ENCODE measurements around the gene ALKBH6.
A peak's percentile ranks its signal among the peaks of the same experiment; 100 is the strongest.

Gene ALKBH6

DNA sequence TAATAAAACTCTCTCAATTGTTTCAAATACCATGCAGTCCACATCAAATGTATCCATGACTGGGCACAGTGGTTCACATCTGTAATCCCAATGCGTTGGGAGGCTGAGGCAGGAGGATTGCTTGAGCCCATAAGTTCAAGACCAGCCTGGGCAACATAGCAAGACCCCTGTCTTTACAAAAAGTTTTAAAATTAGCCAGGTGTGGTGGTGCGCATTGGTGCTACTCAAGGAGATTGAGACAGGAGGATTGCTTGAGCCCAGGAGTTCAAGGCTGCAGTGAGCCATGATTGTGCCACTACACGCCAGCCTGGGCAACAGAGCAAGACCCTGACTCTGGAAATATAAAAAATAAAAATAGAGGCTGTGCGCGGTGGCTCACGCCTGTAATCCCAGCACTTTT lies 13.7 kb upstream of the ALKBH6 start:
- DNase-seq (ENCODE audit: low read depth), result no peak
- no peak overlapping the region for H3K4me3 ChIP-seq (ENCODE audit: low read length)
- TF ChIP-seq, protein P1, sequence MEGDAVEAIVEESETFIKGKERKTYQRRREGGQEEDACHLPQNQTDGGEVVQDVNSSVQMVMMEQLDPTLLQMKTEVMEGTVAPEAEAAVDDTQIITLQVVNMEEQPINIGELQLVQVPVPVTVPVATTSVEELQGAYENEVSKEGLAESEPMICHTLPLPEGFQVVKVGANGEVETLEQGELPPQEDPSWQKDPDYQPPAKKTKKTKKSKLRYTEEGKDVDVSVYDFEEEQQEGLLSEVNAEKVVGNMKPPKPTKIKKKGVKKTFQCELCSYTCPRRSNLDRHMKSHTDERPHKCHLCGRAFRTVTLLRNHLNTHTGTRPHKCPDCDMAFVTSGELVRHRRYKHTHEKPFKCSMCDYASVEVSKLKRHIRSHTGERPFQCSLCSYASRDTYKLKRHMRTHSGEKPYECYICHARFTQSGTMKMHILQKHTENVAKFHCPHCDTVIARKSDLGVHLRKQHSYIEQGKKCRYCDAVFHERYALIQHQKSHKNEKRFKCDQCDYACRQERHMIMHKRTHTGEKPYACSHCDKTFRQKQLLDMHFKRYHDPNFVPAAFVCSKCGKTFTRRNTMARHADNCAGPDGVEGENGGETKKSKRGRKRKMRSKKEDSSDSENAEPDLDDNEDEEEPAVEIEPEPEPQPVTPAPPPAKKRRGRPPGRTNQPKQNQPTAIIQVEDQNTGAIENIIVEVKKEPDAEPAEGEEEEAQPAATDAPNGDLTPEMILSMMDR (conservative IDR thresholded peaks at IDR 0.05; ENCODE audit: low read length), result no peak

DNA sequence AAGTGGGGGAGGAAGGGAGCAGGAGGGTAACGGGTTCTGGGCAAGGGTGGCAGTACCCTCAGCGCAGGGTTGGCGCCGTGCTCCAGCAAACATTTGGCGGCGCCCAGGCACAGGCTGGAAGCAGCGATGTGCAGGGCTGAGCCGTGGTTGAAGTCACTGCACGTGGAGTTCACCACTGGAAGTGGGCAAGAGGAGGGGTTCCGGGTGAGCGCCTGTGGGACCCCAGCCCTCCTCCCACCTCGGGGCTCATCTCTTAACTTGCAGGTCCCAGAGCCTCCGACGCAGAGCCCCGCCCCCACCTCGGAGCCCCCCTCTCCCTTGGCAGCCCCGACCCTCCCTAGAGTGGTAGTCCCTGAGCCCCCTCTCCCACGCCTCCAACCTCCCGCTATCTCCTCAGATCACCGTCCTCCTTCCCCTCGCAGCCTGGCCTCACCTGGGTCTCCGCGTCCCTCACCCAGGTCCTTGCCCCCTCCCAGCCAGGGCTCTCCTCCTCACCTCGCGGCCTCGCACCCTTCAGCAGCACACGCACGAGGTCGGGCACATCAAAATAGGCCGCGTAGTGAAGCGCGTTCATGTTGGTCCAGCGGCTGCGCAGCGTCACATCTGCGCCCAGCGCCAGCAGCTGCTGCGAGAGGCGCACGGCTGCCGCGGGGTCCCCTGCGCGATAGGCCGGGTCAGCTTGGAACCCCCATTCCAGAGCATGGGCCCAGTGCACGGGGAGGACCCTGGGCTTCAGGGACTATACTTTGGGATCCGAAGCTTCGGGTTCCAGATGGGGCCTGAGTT lies 12.3 kb upstream of the ALKBH6 start:
- TF ChIP-seq, protein P1 (conservative IDR thresholded peaks at IDR 0.05; ENCODE audit: low read length), result no peak
- DNase-seq (ENCODE audit: low read depth), result no peak
- H3K4me3 ChIP-seq (ENCODE audit: low read length), result no peak overlapping the region

DNA sequence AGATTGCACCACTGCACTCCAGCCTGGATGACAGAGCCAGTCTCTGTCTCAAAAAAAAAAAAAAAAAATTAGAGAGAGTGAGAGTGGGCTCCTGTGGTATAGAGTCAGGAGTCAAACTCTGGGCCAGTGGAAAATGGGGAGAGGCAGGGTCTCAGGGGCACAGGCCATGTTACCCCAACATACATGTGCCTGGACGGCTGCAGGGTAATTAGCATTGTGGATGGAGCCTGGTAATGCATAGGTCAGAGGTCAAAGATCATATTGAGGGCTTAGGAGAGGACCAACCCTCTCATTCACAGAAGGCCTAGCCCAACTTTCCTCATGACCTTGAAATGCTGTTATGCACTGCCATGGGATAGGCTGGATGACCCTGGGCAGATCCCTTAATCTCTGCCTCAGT lies 11.5 kb upstream of the ALKBH6 start:
- H3K4me3 ChIP-seq (ENCODE audit: low read length), result no peak overlapping the region
- no peak for DNase-seq (ENCODE audit: low read depth)
- TF ChIP-seq, protein P1 (conservative IDR thresholded peaks at IDR 0.05; ENCODE audit: low read length), result no peak

DNA sequence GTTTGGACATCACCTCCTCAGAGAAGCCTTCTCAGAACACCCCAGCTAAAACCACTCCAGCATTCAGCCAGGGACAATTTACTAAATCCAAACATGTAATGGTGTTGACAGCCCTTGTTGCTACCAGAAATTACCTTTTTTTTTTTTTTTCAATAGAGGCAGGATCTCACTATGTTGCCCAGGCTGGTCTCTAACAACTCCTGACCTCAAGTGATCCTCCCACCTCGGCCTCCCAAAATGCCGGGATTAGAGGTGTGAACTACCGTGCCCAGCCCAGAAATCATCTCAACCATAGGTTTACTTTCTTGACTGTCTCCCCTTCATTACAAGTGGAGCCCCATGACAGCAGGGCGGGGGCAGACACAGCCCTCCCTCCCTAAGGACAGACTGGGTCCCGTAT lies 9.4 kb upstream of the ALKBH6 start:
- no peak for DNase-seq (ENCODE audit: low read depth)
- TF ChIP-seq, protein P1 (conservative IDR thresholded peaks at IDR 0.05; ENCODE audit: low read length), result no peak
- H3K4me3 ChIP-seq (ENCODE audit: low read length), result no peak overlapping the region

DNA sequence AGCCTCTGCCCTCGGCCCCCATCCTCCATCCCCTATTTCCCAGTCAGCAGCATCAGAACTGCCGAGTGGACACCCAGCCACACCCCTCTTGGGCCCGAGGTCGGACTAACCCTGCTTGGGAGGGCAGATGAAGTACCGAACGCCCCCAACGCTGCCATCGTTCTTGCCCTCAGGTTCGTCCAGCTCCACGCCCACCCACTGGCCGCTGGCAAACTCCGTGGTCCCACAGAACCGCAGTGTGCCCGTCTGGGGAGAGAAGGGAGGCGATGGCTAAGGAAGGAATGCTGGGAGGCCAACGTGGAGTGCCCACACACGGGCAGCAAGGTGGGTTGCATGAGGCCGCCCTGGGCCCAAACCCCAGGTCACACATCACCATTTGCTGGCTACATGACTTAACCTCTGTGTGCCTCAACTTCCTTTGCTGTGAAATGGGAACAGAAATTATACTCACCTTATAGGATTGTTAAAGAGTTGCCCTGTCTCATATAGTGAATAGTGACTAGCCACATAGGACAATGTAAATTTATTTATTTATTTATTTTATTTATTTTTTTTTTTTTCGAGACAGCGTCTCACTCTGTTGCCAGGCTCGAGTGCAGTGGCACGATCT lies 5.2 kb upstream of the ALKBH6 start:
- no peak for DNase-seq (ENCODE audit: low read depth)
- H3K4me3 ChIP-seq (ENCODE audit: low read length), result no peak overlapping the region
- TF ChIP-seq, protein P1 (conservative IDR thresholded peaks at IDR 0.05; ENCODE audit: low read length), result no peak

DNA sequence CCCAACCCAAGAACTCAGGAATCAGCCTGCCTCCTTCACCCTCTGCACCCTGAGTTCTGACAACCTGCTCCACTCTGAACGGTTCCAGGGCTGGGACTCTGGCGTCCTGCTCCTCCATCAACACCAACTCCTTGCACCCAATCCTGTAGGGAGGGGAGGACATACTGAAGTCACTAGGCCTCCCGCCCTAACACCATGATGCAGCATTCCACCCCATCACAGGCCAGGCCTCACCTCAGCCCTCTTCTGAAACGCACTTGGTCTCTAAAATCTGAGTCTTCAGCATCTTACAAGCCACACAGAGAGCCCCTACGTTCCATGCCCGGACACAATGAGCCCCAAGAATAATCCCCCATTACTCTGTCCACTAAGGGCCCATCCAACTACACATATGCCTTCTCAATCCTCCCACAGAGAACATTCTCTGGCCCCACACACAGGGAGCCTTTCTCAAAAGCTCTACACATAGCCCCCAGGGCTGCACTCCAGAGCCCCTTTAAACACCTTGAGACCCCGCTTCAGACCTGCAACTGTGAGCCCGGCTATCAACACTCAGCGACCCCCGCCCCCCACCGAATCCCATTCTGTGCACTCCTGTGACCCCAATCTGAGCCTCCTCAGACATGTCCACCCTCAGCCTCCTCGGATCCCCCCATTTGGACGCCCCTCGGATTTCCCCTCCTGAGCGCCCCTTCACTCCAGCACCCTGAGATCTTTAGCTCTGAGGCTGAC lies 567 bp downstream of the ALKBH6 start:
- no peak for DNase-seq (ENCODE audit: low read depth)
- TF ChIP-seq, protein P1 (conservative IDR thresholded peaks at IDR 0.05; ENCODE audit: low read length), result no peak
- H3K4me3 ChIP-seq (ENCODE audit: low read length), result peak overlapping the region; percentile 90

All from AG10803 (cell line).